Hematopoietic multipotent progenitor cell treated with erythropoietin and hydrocortisone succinate and interleukin-3 and kit ligand, for 17 days (in vitro differentiated cells): ENCODE data around the gene NACC1.

Experiments used
- DNase-seq: peaks from one replicate; pipeline ENCODE4 v3.0.0-alpha.2; 2015; ENCODE audit warnings: low spot score

NACC1 gene

DNA sequence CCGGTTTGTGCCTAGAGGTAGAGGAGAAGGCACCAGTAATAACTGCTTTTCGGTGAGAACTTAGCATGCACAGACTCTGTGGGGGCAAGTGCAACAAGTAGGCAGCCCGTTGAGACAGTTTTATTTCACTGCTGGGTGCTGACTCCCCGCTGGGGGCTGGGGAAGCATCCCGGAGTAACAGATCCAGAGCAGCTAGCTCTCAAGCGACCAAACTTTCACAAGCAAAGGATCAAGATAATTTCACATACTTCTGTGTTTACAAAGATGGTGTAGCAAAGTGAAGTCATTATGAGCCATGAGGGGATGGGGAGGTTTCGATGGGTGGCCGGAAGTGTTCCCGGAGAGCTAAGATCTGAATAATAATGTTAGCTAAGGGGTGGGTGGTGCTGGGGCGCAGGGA is 2.8 kb downstream of the NACC1 start:
- DNase-seq, result no peak

- no peak for DNase-seq
These were observed 3.6 kb downstream of the NACC1 start for GRCh38 chr19:13121551-13122274.

- no peak for DNase-seq
These were observed 4.3 kb downstream of the NACC1 start for GRCh38 chr19:13122275-13122878.

DNA sequence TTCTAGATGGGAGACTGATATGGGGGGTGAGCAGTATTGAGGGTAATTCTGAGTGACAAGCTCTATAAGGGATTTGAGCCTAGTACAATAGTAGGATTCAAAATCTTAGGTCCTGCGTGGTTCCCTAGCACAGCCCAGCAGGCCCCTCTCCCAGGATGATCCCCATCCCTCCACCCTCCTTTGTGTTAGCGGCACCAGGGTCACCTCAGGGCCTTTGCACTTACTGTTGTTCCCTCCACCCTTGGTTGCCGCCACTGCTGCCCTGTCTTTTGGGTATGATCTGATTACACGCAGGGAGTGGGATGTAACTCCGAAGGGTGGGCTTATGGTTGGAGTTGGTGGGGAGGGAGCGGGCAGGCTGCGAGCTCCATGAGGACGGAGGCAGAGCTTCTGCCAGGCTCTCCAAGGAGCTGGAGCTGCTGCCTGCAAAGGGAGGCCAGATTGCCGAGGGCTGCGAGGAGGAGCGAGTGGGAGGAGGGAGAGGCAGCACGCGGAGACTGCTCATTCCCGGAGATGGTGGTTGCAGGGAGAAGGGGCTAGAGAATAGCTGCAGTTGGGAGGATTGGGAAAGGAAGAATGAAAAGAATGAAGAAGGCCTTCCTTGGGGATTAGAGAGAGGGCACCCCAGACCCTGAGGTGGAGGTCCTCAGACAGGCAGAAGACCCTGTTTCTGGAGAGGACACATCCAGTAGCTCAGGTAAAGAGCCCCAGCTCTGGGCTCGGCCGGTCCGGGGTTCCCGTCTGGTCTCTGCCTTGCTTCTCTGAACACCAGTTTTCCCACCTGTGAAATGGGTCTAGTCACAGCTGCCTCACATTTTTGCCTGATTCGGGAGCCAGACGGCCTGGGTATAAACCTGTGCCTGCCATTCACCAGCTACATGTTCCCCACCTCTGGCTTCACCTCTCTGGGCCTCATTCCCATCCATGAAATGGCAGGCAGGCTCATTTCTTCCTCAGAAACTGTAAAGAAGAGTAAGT is 5.2 kb downstream of the NACC1 start:
- no peak for DNase-seq

- no peak for DNase-seq
These were observed 9.0 kb downstream of the NACC1 start for GRCh38 chr19:13127051-13127450.

DNA sequence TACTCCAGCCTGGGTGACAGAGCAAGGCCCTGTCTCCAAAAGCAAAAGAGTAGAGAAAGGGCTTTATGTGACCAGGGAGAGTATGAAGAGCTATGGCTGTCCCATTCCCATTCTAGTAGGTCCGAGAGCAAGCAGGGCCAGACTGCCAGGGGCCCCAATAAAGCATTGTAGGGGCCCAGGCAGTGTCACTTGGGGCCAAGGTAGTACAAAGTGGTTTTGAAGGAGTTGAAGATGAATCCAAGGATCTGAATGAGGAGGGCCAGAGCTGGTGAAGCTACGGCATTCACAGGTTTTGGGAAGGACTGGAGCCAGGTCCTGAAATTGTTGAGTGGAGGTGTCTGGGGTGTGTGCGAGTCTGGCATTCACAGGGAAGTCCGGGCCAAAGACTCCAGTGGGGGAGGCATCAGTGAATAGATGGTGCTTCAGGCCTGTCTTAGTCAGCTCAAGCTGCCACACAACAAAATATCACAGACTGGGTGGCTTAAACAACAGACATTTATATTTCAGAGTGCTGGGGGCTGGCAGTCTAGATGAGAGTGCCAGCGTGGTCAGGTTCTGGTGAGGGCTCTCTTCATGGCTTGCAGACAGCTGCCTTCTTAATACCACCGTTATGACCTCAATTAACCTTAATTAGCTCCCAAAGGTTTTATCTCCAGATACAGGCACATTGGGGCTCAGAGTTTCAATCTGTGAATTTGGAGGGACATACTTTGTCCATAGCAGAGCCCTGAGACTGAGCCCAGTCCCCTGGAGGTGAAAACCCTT is 9.9 kb downstream of the NACC1 start:
- DNase-seq, result no peak

GRCh38 chr19:13128583-13128982 is 10.5 kb downstream of the NACC1 start:
- DNase-seq, result no peak

DNA sequence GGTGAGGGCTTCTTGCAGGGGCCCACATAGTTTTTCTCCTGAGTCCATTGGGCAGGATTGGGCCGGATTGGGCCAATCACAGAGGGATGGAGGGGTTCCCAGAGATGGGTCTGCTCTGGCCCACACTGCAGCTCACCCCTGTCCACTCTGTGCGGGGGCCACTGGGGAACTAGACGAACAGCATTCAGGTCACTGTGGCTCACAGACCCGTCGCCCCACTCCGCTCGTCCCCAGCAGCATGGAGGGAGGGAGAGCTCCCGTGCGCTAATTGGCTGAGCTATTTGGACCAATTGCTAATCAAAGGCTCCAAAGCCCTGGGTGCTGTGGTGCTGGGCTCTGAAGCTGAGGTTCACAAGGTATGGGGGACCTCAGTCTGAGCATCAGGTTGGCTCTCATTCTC is 11.3 kb downstream of the NACC1 start:
- no peak for DNase-seq

DNA sequence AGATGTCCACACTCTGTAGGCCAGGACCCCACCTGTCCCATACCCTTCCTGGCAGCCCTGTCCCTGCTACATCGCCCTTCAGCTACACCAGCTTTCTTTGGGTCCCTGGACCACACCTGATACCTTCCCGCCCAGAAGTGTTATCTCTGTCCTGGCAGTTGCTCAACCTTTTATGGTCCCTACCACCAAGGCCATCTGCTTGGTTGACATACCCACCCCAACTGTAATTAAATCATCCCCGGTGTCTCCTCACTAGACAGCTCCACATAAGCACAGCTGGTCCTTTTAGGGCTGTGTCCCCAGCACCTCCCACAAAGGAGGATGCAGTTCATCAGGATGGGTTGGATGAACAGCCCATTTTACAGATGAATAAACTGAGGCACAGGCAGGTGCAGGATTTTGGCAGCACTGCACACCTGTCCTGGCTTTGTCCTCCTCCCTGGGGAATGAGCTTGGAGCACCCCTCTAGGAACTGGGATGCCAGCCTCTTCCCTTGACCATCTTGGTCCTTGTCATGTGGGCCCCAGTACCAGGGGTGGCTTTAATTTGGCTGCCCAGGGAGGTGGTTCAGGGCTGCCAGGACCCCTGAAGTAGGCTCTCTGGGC is 12.9 kb downstream of the NACC1 start:
- no peak for DNase-seq

- no peak for DNase-seq
These were observed 14.6 kb downstream of the NACC1 start for GRCh38 chr19:13132471-13133180.

DNA sequence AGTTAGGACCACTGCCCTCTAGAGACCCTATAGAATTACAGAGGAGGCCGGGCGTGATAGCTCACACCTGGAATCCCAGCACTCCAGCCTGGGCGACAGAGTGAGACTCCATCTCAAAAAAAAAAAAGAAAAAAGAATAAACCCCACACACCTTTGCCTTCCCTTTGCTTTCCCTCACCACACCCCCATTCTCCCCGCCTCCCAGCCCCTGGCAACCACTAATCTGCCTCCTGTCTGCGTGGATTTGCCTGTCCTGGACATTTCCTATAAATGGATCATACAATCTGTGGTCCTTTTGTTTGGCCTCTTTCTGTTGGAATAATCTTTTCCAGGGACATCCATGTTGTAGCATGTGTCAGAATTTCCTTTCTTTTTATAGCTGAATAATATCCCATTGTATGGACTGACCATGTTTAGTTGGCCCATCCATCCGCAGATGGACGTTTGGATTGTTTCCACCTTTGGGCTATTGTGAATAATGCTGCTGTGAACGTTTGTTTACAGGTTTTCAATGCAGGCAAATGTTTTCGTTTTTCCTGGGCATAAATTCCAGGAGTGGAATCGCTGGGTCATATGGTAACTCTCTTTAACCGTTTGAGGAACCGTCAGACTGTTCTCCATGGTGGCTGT is 15.3 kb downstream of the NACC1 start:
- no peak for DNase-seq

DNA sequence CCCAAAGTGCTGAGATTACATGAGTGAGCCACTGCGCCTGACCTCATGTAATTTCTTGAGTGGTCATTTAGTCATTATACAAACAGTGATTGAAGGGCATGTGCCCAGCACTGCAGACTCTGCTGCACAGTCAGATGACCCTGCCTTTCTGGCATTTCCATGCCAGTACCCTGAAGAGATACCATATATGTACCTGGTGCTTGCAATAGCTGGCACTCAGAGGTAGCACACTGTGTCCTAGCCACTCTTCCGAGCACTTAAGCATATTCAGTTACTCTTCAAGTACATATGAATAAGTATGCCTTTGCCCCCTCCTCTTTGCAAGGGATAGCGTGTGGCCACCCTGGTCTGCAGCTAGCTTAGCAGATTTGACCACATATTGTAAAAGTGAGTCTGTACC is 16.6 kb downstream of the NACC1 start:
- no peak for DNase-seq

- DNase-seq, result no peak
These were observed 17.3 kb downstream of the NACC1 start for GRCh38 chr19:13135068-13136062.

GRCh38 chr19:13137290-13137794 is 19.3 kb downstream of the NACC1 start:
- DNase-seq, result no peak

- no peak for DNase-seq
These were observed 20.3 kb downstream of the NACC1 start for GRCh38 chr19:13138171-13138915.

GRCh38 chr19:13138916-13139198 is 20.8 kb downstream of the NACC1 start:
- DNase-seq, result no peak

DNA sequence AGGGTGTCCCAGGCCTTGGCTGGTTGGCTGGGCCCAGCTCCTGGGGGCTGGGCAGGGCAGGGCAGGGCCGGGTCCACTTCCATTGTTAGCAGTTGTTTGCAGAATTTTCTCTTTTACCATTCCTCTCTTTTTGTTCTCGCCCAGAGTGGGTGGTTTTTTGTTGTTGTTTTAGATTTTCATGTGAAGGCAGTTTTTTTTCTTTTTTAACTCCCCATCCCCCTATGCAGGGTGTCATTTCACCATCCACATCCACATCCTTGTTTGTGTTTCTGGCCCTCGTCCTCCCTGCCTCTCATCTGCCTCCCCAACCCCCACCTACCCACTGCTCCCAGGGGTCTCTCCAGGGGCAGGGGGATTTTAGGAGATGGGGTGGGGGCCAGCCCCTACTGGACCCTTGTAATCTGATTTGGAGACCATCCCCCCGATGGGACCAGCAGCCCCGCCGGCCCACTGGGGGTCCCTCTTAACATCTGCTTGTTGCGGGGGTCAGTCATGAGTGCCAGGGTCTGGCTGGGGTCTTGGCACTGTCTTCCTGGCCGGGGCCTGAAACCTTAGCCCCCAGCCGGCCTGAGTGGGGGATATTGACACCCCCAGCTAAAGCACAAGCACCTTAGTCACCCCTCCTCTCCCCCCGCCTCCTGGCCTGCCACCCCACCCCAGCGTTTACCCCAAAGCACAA is 21.7 kb downstream of the NACC1 start:
- DNase-seq, result no peak
